ENCODE results near the gene AUTS2. TPM values are rescaled to one million over a fixed set of nuclear protein-coding genes. Genes with fewer than 3 reads are reported as not detected.

AUTS2 gene
- total and polyA plus RNA-seq, 10 donors: 6.1 to 54.8 (median 29.1) TPM

DNA sequence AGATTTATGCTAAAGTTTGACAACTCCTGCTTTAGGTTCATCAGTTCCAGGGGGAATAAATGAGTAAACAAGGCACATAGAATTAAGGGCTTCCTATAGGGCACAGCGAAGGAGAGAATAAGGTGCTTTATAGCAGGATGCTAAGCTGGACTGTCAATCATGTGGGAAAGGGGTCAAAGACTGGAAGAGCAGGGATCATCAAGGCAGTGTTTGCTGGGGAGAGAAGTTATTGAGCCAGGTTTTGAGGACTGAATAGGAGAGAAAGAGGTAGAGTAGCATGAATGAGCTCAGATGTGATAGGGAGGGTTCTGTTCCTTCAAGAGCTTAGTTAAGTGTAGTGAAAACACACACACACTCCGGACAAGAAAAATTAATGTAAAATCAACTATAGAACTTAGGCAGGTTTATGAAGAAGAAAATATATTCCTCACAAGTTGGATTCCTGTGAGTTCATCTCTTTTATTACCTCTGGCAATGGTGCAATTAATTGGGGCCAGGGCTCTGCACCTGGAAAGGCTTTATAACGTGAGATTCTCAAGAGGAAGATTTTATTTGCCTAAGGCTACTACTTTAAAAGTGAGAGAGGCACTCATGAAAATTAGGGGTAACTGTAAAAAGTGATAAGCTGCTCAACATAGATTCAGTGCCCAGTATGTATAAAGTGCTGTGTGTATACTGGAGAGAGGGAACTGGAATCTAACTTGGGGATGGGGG, 222.4 kb downstream of the AUTS2 start:
- Histone ChIP-seq H3K27me3 (replicated peaks in 1 of 7) (no peaks in the 10 kb centered on the region), H3K9me3 (no peaks in the 10 kb centered on the region), H3K4me3 (no peak overlapping the region), H3K36me3 (no peaks in the 10 kb centered on the region), H3K4me1 (peaks cover 6 to 32% (median 20%) of the 10 kb centered on the region in 6 donors), H3K27ac (no peak overlapping the region)
- TF ChIP-seq POLR2AphosphoS5 (IDR thresholded peaks at IDR 0.05) (no peak), POLR2A (IDR thresholded peaks at IDR 0.05) (no peak)
- DNase-seq: no peak
- intact Hi-C loops (cut with DNase I; ENCODE audit: low total_unique reads): no loop called here
- WGBS, 5 donors: 72 to 88% (median 88%) methylated on average over 3 of the region's 3 CpGs

GRCh38 chr7:69822386-69822785, 224.1 kb downstream of the AUTS2 start:
- Histone ChIP-seq H3K27ac (no peak overlapping the region), H3K9me3 (no peaks in the 10 kb centered on the region), H3K4me3 (no peak overlapping the region), H3K36me3 (no peaks in the 10 kb centered on the region), H3K4me1 (peaks cover 6 to 50% (median 36%) of the 10 kb centered on the region in 6 donors), H3K27me3 (replicated peaks in 1 of 7) (no peaks in the 10 kb centered on the region)
- 46 to 100% (median 100%) methylated on average over 1 of the region's 1 CpG for WGBS, 5 donors
- TF ChIP-seq POLR2AphosphoS5 (IDR thresholded peaks at IDR 0.05): no peak
- no peak for DNase-seq
- intact Hi-C loops (cut with DNase I; ENCODE audit: low total_unique reads): no loop called here

GRCh38 chr7:69823151-69823744, 225.0 kb downstream of the AUTS2 start:
- 78 to 88% (median 82%) methylated on average over 6 of the region's 6 CpGs for WGBS, 5 donors
- DNase-seq: no peak
- Histone ChIP-seq H3K36me3 (no peaks in the 10 kb centered on the region), H3K27ac (peak overlapping the region in 5 of 8 donors; percentile 34 to 78 (median 72)), H3K9me3 (no peaks in the 10 kb centered on the region), H3K4me3 (no peak overlapping the region), H3K4me1 (peaks cover 6 to 58% (median 40%) of the 10 kb centered on the region in 6 donors), H3K27me3 (replicated peaks in 1 of 7) (no peaks in the 10 kb centered on the region)
- no peak for TF ChIP-seq CTCF (IDR thresholded peaks at IDR 0.05 in 8 of 11, conservative IDR thresholded peaks at IDR 0.05 in 3 of 11)
- TF ChIP-seq POLR2AphosphoS5 (IDR thresholded peaks at IDR 0.05): no peak
- TF ChIP-seq POLR2A (IDR thresholded peaks at IDR 0.05): no peak
- intact Hi-C loops (cut with DNase I; ENCODE audit: low total_unique reads): no loop called here

- Histone ChIP-seq H3K9me3 (no peaks in the 10 kb centered on the region), H3K27ac (peak overlapping the region; percentile 48 to 79 (median 68)), H3K4me1 (peaks cover 6 to 60% (median 41%) of the 10 kb centered on the region in 6 donors), H3K4me3 (peak overlapping the region in 5 of 8 donors; percentile 17 to 65 (median 28)), H3K36me3 (no peaks in the 10 kb centered on the region), H3K27me3 (replicated peaks in 1 of 7) (peaks cover 0 to 3% (median 0%) of the 10 kb centered on the region in 7 donors)
- 75 to 87% (median 86%) methylated on average over 7 of the region's 7 CpGs for WGBS, 5 donors
- TF ChIP-seq POLR2AphosphoS5 (IDR thresholded peaks at IDR 0.05): no peak
- TF ChIP-seq CTCF (IDR thresholded peaks at IDR 0.05 in 8 of 11, conservative IDR thresholded peaks at IDR 0.05 in 3 of 11): no peak
- TF ChIP-seq POLR2A (IDR thresholded peaks at IDR 0.05): no peak
- DNase-seq: no peak
- intact Hi-C loops (cut with DNase I; ENCODE audit: low total_unique reads): no loop called here
Observed at GRCh38 chr7:69825113-69825972, 227.1 kb downstream of the AUTS2 start.

Measured in spleen (tissue), 11 donors.